Activated CD4-positive, CD25-positive, alpha-beta regulatory T cell treated with anti-CD3 and anti-CD28 coated beads, Interleukin-2, amount 50 U/mL, for 72 hours (primary cell): ENCODE data around the gene PLOD3.
A peak's percentile ranks its signal among the peaks of the same experiment; 100 is the strongest.

Experiments
- DNase-seq: peaks from one replicate; pipeline ENCODE4 v3.0.0; 2021

PLOD3 gene

GRCh38 chr7:101179117-101179516 lies 38.3 kb downstream of the PLOD3 start:
- DNase-seq: no peak

GRCh38 chr7:101177644-101178043 lies 39.7 kb downstream of the PLOD3 start:
- DNase-seq: no peak

- DNase-seq: no peak
These were observed 41.7 kb downstream of the PLOD3 start for GRCh38 chr7:101175664-101176063.

- no peak for DNase-seq
These were observed 43.0 kb downstream of the PLOD3 start for GRCh38 chr7:101174322-101174854.

- peak; percentile 71 for DNase-seq
These were observed 43.6 kb downstream of the PLOD3 start for GRCh38 chr7:101173752-101174244.

- no peak for DNase-seq
These were observed 44.3 kb downstream of the PLOD3 start for GRCh38 chr7:101172854-101173751.

GRCh38 chr7:101172005-101172853 lies 45.2 kb downstream of the PLOD3 start:
- DNase-seq: no peak

GRCh38 chr7:101171442-101171837 lies 45.9 kb downstream of the PLOD3 start:
- DNase-seq: no peak

- no peak for DNase-seq
These were observed 46.6 kb downstream of the PLOD3 start for GRCh38 chr7:101170617-101171441.

- DNase-seq: peak; percentile 87
These were observed 47.4 kb downstream of the PLOD3 start for GRCh38 chr7:101169838-101170551.

GRCh38 chr7:101169110-101169837 lies 48.1 kb downstream of the PLOD3 start:
- no peak for DNase-seq

GRCh38 chr7:101168412-101169049 lies 48.9 kb downstream of the PLOD3 start:
- no peak for DNase-seq

- DNase-seq: no peak
These were observed 49.6 kb downstream of the PLOD3 start for GRCh38 chr7:101167645-101168411.

GRCh38 chr7:101166909-101167644 lies 50.3 kb downstream of the PLOD3 start:
- DNase-seq: no peak

GRCh38 chr7:101166648-101166908 lies 50.8 kb downstream of the PLOD3 start:
- DNase-seq: no peak

GRCh38 chr7:101165958-101166647 lies 51.3 kb downstream of the PLOD3 start:
- DNase-seq: no peak

- DNase-seq: peak; percentile 95
These were observed 52.1 kb downstream of the PLOD3 start, which contains the start of gene VGF for GRCh38 chr7:101165075-101165957. Gene VGF (minus strand): TSS chr7:101165569. CDS start chr7:101164843, 726 bp downstream.
